ENCODE results near the gene TRIP10. TPM values are rescaled to one million over a fixed set of nuclear protein-coding genes. Genes with fewer than 3 reads are reported as not detected.

TRIP10 gene
- total and polyA plus RNA-seq, 4 donors = 3.4 to 9.9 (median 7.4) TPM

GRCh38 chr19:6691342-6691741 lies 48.1 kb upstream of the TRIP10 start (continued):
- TF ChIP-seq SP1 (IDR thresholded peaks at IDR 0.05) (no peak), RXRA (IDR thresholded peaks at IDR 0.05) (no peak), RAD21 (IDR thresholded peaks at IDR 0.05) (no peak), JUND (IDR thresholded peaks at IDR 0.05) (no peak), HNF4G (IDR thresholded peaks at IDR 0.05) (no peak), FOXA2 (IDR thresholded peaks at IDR 0.05) (no peak), GABPA (IDR thresholded peaks at IDR 0.05 in 1 of 2, conservative IDR thresholded peaks at IDR 0.05 in 1 of 2) (no peak), ATF3 (IDR thresholded peaks at IDR 0.05) (no peak), ZBTB33 (IDR thresholded peaks at IDR 0.05) (no peak)

- no peak for DNase-seq (ENCODE audit: low spot score)
- Histone ChIP-seq H3K4me3 (ENCODE audit: low read depth in 1 of 3, low read length in 3 of 3) (no peak overlapping the region), H3K4me1 (ENCODE audit: control insufficient read depth in 4 of 4, insufficient read depth in 4 of 4, low read length in 3 of 4) (peaks cover 0 to 16% (median 4%) of the 10 kb centered on the region in 4 donors), H3K27me3 (ENCODE audit: control insufficient read depth in 4 of 4, insufficient read depth in 4 of 4, low read length in 3 of 4) (no peaks in the 10 kb centered on the region), H3K9me3 (ENCODE audit: control insufficient read depth in 4 of 4, low read length in 3 of 4) (no peaks in the 10 kb centered on the region), H3K36me3 (ENCODE audit: control insufficient read depth in 4 of 4, insufficient read depth in 3 of 4, low read depth in 1 of 4, low read length in 3 of 4) (peaks cover 30 to 69% (median 62%) of the 10 kb centered on the region in 4 donors), H3K9ac (ENCODE audit: low read depth in 1 of 2, low read length in 2 of 2) (no peak overlapping the region), H3K27ac (ENCODE audit: low read depth in 1 of 2, low read length in 2 of 2) (peak overlapping the region in 1 of 2 donors; percentile 36)
- TF ChIP-seq ZBTB33 (IDR thresholded peaks at IDR 0.05) = no peak
- no peak for TF ChIP-seq HNF4A (conservative IDR thresholded peaks at IDR 0.05)
- TF ChIP-seq HNF4G (IDR thresholded peaks at IDR 0.05) = no peak
- no peak for TF ChIP-seq SP1 (IDR thresholded peaks at IDR 0.05)
- TF ChIP-seq RXRA (IDR thresholded peaks at IDR 0.05) = no peak
- TF ChIP-seq YY1 (IDR thresholded peaks at IDR 0.05) = no peak
- TF ChIP-seq GABPA (IDR thresholded peaks at IDR 0.05 in 1 of 2, conservative IDR thresholded peaks at IDR 0.05 in 1 of 2) = no peak
- TF ChIP-seq ATF3 (IDR thresholded peaks at IDR 0.05) = no peak
- TF ChIP-seq EGR1 (IDR thresholded peaks at IDR 0.05; ENCODE audit: low read depth in 2 of 2) = no peak
- no peak for TF ChIP-seq JUND (IDR thresholded peaks at IDR 0.05)
- WGBS = 90% methylated on average over 10 of the region's 10 CpGs
Observed at GRCh38 chr19:6692027-6692426, 47.5 kb upstream of the TRIP10 start.

- H3K36me3 ChIP-seq (ENCODE audit: control insufficient read depth in 4 of 4, insufficient read depth in 3 of 4, low read depth in 1 of 4, low read length in 3 of 4) = peaks cover 31 to 72% (median 64%) of the 10 kb centered on the region in 4 donors
- no peak for TF ChIP-seq YY1 (IDR thresholded peaks at IDR 0.05)
- TF ChIP-seq CTCF (IDR thresholded peaks at IDR 0.05; ENCODE audit: low read depth, low read length, missing input control) = no peak
- TF ChIP-seq FOXA2 (IDR thresholded peaks at IDR 0.05) = no peak
- TF ChIP-seq ATF3 (IDR thresholded peaks at IDR 0.05) = no peak
- TF ChIP-seq RAD21 (IDR thresholded peaks at IDR 0.05) = no peak
- no peak for TF ChIP-seq TAF1 (conservative IDR thresholded peaks at IDR 0.05)
- TF ChIP-seq RXRA (IDR thresholded peaks at IDR 0.05) = no peak
- no peak for TF ChIP-seq HNF4G (IDR thresholded peaks at IDR 0.05)
- TF ChIP-seq FOXA1 (IDR thresholded peaks at IDR 0.05) = no peak
- TF ChIP-seq GABPA (IDR thresholded peaks at IDR 0.05 in 1 of 2, conservative IDR thresholded peaks at IDR 0.05 in 1 of 2) = no peak
- TF ChIP-seq MAX (IDR thresholded peaks at IDR 0.05) = no peak
- no peak for TF ChIP-seq NR2F2 (IDR thresholded peaks at IDR 0.05)
- no peak for TF ChIP-seq HNF4A (conservative IDR thresholded peaks at IDR 0.05)
- TF ChIP-seq JUND (IDR thresholded peaks at IDR 0.05) = no peak
- TF ChIP-seq REST (IDR thresholded peaks at IDR 0.05) = no peak
- H3K27ac ChIP-seq (ENCODE audit: low read depth in 1 of 2, low read length in 2 of 2) = no peak overlapping the region
- no peak overlapping the region for H3K4me3 ChIP-seq (ENCODE audit: low read depth in 1 of 3, low read length in 3 of 3)
- H3K4me1 ChIP-seq (ENCODE audit: control insufficient read depth in 4 of 4, insufficient read depth in 4 of 4, low read length in 3 of 4) = peaks cover 0 to 23% (median 6%) of the 10 kb centered on the region in 4 donors
- H3K9me3 ChIP-seq (ENCODE audit: control insufficient read depth in 4 of 4, low read length in 3 of 4) = no peaks in the 10 kb centered on the region
- no peaks in the 10 kb centered on the region for H3K27me3 ChIP-seq (ENCODE audit: control insufficient read depth in 4 of 4, insufficient read depth in 4 of 4, low read length in 3 of 4)
- 86% methylated on average over 13 of the region's 13 CpGs for WGBS
- H3K9ac ChIP-seq (ENCODE audit: low read depth in 1 of 2, low read length in 2 of 2) = no peak overlapping the region
- no peak for DNase-seq (ENCODE audit: low spot score)
Observed at GRCh38 chr19:6693056-6693471, 46.4 kb upstream of the TRIP10 start.
